PC-9 (cell line): ENCODE results near the gene DCAF12L1.

Experiments
- CTCF ChIP-seq: fragments of 200-600 bp; sonication (generic); conservative IDR thresholded peaks from 2 replicates; pipeline ENCODE4 v1.6.1; 2017; ENCODE audit warnings: mixed run types, antibody characterized with exemption, mild to moderate bottlenecking, moderate library complexity
- EZH2 ChIP-seq: fragments of 200-600 bp; sonication (generic); IDR thresholded peaks from 2 replicates; pipeline ENCODE4 v1.8.0; 2017; ENCODE audit warnings: antibody characterized with exemption, low read depth

DNA sequence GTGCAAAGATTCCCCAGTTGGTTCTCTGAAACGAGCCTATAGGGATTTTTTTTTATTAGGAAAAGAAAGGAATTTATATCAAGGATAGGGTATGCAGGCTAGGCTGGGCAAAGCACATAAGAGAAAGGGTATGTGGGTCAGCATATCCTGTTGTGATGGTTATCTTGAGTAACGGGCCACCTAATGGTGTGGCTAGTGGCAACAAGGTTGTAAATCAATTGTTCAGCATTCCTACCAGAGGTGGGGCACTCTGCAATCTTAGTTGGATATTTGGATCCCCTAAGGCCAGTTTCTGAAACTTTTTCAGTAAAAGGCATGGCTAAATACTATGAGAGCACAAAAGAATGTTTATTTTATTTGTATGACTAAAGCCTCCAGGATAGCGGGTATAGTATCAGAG is 42.7 kb downstream of the DCAF12L1 start:
- TF ChIP-seq CTCF (no peak), EZH2 (no peak)
